Measurements from ENCODE around the gene NUDCD3. TPM values are rescaled to one million over a fixed set of nuclear protein-coding genes. Genes with fewer than 3 reads are reported as not detected.

The NUDCD3 gene
- total and polyA plus RNA-seq, 7 donors = 34.6 to 140 (median 97.7) TPM

DNA sequence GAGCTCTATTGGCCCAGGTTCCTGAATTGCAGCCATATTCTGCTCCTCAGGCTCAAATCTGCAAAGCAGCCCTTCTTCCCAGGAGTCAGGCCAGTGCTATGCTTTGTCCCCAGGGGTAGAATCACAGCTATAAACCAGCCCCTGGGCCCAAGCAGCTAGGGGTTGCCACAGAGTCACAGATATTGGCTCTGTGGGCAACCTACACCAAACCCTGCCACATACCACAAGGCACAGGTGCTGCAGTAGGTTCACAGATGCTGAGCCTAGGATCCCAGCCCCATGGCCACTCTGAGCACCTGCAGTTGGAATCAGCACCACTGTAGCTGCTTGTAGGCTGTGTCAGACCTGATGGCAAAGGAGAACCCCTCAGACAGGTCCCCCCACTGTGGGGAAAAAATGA lies 122.0 kb downstream of the NUDCD3 start:
- ATAC-seq (no peak), DNase-seq (no peak)
- H3K4me1 ChIP-seq = no peaks in the 10 kb centered on the region

DNA sequence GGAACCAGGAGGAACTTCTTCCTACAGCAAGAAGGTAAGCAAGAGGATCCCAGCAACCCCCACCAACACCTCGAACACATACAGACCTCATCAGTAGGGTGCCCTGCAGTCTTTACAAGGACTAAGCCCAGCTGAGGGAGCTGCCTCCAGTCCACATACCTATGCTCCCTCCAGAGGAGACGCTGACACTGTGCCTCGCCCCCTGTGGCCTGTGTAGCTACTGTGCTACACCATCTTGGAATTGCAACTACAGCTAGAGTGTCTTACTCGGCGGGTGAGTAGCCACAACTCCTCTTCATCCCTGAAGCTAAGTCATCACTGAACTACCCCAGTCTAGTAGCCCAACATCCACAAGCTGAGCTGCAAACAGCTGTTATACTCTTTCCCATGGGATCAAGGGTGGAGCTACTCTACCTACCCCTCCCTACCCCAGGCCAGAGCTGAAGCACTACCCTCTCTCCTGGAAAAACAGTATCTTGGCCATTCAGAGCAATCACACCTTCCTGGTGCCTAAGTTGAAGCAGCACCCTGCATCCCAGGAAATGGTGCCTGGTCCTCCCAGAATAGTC lies 122.9 kb downstream of the NUDCD3 start:
- no peak overlapping the region for H3K27ac ChIP-seq
- no peaks in the 10 kb centered on the region for H3K4me1 ChIP-seq
- no peak for ATAC-seq
- no peaks in the 10 kb centered on the region for H3K36me3 ChIP-seq (ENCODE audit: insufficient read depth in 1 of 2, low read depth in 1 of 2)
- TF ChIP-seq, protein P1, sequence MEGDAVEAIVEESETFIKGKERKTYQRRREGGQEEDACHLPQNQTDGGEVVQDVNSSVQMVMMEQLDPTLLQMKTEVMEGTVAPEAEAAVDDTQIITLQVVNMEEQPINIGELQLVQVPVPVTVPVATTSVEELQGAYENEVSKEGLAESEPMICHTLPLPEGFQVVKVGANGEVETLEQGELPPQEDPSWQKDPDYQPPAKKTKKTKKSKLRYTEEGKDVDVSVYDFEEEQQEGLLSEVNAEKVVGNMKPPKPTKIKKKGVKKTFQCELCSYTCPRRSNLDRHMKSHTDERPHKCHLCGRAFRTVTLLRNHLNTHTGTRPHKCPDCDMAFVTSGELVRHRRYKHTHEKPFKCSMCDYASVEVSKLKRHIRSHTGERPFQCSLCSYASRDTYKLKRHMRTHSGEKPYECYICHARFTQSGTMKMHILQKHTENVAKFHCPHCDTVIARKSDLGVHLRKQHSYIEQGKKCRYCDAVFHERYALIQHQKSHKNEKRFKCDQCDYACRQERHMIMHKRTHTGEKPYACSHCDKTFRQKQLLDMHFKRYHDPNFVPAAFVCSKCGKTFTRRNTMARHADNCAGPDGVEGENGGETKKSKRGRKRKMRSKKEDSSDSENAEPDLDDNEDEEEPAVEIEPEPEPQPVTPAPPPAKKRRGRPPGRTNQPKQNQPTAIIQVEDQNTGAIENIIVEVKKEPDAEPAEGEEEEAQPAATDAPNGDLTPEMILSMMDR (IDR thresholded peaks at IDR 0.05) = no peak
- H3K4me3 ChIP-seq = no peak overlapping the region
- no peaks in the 10 kb centered on the region for H3K9me3 ChIP-seq
- no peak for DNase-seq
- WGBS, 3 donors = 86 to 88% (median 86%) methylated on average over 5 of the region's 5 CpGs
- intact Hi-C loops (cut with DNase I) = no loop called here
- peaks cover 0 to 5% (median 0%) of the 10 kb centered on the region in 3 donors for H3K27me3 ChIP-seq (ENCODE audit: insufficient read depth in 3 of 3, low read length in 2 of 3)

More for the DNA sequence above, 122.0 kb downstream of the NUDCD3 start:
- TF ChIP-seq, protein P1 (IDR thresholded peaks at IDR 0.05) = no peak
- Histone ChIP-seq H3K36me3 (ENCODE audit: insufficient read depth in 1 of 2, low read depth in 1 of 2) (no peaks in the 10 kb centered on the region), H3K9me3 (no peaks in the 10 kb centered on the region), H3K4me3 (no peak overlapping the region), H3K27ac (no peak overlapping the region), H3K27me3 (ENCODE audit: insufficient read depth in 3 of 3, low read length in 2 of 3) (peaks cover 0 to 5% (median 0%) of the 10 kb centered on the region in 3 donors)
- intact Hi-C loops (cut with DNase I) = no loop called here

DNA sequence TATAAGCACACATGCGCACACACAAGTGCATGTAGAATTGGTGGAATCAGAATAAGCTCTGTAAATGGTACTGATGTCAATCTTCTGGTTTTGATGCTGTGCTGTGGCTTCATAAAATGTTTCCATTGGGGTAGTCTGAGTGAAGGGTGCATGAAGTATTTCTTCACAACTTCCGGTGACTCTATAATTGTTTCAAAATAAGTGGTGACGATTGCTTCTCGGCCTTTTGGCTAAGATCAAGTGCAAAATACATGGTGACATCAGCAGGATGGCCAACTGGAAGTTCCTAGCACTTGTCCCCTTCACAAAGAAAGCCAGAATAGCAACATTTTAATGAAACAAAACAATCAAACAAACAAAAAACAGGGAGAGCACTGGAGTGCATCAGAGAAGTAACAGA lies 123.5 kb downstream of the NUDCD3 start:
- H3K9me3 ChIP-seq = no peaks in the 10 kb centered on the region
- intact Hi-C loops (cut with DNase I) = no loop called here
- TF ChIP-seq, protein P1 (IDR thresholded peaks at IDR 0.05) = no peak
- no peaks in the 10 kb centered on the region for H3K4me1 ChIP-seq
- H3K27me3 ChIP-seq (ENCODE audit: insufficient read depth in 3 of 3, low read length in 2 of 3) = peaks cover 0 to 5% (median 0%) of the 10 kb centered on the region in 3 donors
- H3K4me3 ChIP-seq = no peak overlapping the region
- ATAC-seq (no peak), DNase-seq (no peak)
- H3K36me3 ChIP-seq (ENCODE audit: insufficient read depth in 1 of 2, low read depth in 1 of 2) = no peaks in the 10 kb centered on the region
- no peak overlapping the region for H3K27ac ChIP-seq
- 77 to 92% (median 91%) methylated on average over 4 of the region's 4 CpGs for WGBS, 3 donors

DNA sequence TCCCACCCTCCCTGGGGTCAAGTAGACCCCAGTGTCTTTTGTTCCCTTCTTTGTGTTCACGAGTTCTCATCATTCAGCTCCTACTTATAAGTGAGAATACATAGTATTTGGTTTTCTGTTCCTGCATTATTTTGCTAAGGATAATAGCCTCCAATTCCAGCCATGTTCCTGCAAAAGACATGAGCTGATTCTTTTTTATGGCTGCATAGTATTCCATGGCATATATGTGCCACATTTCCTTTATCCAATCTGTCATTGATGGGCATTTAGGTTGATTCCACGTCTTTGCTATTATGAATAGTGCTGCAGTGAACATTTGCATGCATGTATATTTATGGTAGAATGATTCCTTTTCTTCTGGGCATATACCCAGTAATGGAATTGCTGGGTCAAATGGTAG lies 136.8 kb downstream of the NUDCD3 start:
- Histone ChIP-seq H3K9me3 (no peaks in the 10 kb centered on the region), H3K4me1 (peaks cover 5% of the 10 kb centered on the region), H3K4me3 (no peak overlapping the region), H3K27me3 (ENCODE audit: insufficient read depth in 3 of 3, low read length in 2 of 3) (no peaks in the 10 kb centered on the region), H3K27ac (no peak overlapping the region), H3K36me3 (ENCODE audit: insufficient read depth in 1 of 2, low read depth in 1 of 2) (no peaks in the 10 kb centered on the region)
- ATAC-seq = no peak
- DNase-seq = no peak
- TF ChIP-seq, protein P1 (IDR thresholded peaks at IDR 0.05) = no peak
- 53 to 62% (median 55%) methylated on average over 2 of the region's 2 CpGs for WGBS, 3 donors
- intact Hi-C loops (cut with DNase I) = no loop called here

Measured in psoas muscle (tissue), 8 donors.